Measurements from ENCODE around the gene SDHC. TPM values are rescaled to one million over a fixed set of nuclear protein-coding genes. Genes with fewer than 3 reads are reported as not detected.

Gene SDHC
- total RNA-seq (100 to 1,000 TPM; 187 to 204 TPM), polyA plus RNA-seq (ENCODE audit: insufficient read length in 6 of 6) (100 to 1,000 TPM; 164 to 201 (median 180) TPM)
- long read RNA-seq, donor 1, full-length matches to known transcripts: 97 of 122 reads
- long read RNA-seq, donor 1, partial matches to known transcripts: 25 of 122 reads
- long read RNA-seq, donor 1, other reads (novel, unspliced or antisense): 0 of 122 reads
- long read RNA-seq, donor 2, full-length matches to known transcripts: 51 of 84 reads
- long read RNA-seq, donor 2, partial matches to known transcripts: 33 of 84 reads
- long read RNA-seq, donor 2, other reads (novel, unspliced or antisense): 0 of 84 reads
- long read RNA-seq, donor 3, full-length matches to known transcripts: 40 of 58 reads
- long read RNA-seq, donor 3, partial matches to known transcripts: 18 of 58 reads
- long read RNA-seq, donor 3, other reads (novel, unspliced or antisense): 0 of 58 reads
- long read RNA-seq, donor 4, full-length matches to known transcripts: 25 of 29 reads
- long read RNA-seq, donor 4, partial matches to known transcripts: 3 of 29 reads
- long read RNA-seq, donor 4, other reads (novel, unspliced or antisense): 1 of 29 reads
- long read RNA-seq, donor 5, full-length matches to known transcripts: 63 of 92 reads
- long read RNA-seq, donor 5, partial matches to known transcripts: 29 of 92 reads
- long read RNA-seq, donor 5, other reads (novel, unspliced or antisense): 0 of 92 reads
- long read RNA-seq, donor 6, full-length matches to known transcripts: 62 of 87 reads
- long read RNA-seq, donor 6, partial matches to known transcripts: 25 of 87 reads
- long read RNA-seq, donor 6, other reads (novel, unspliced or antisense): 0 of 87 reads
- long read RNA-seq, donor 7, full-length matches to known transcripts: 25 of 30 reads
- long read RNA-seq, donor 7, partial matches to known transcripts: 5 of 30 reads
- long read RNA-seq, donor 7, other reads (novel, unspliced or antisense): 0 of 30 reads
- long read RNA-seq, donor 8, full-length matches to known transcripts: 33 of 60 reads
- long read RNA-seq, donor 8, partial matches to known transcripts: 27 of 60 reads
- long read RNA-seq, donor 8, other reads (novel, unspliced or antisense): 0 of 60 reads
- long read RNA-seq, donor 9: 0 reads
- long read RNA-seq, donor 10, full-length matches to known transcripts: 2 of 3 reads
- long read RNA-seq, donor 10, partial matches to known transcripts: 0 of 3 reads
- long read RNA-seq, donor 10, other reads (novel, unspliced or antisense): 1 of 3 reads
- long read RNA-seq, donor 11, full-length matches to known transcripts: 63 of 117 reads
- long read RNA-seq, donor 11, partial matches to known transcripts: 54 of 117 reads
- long read RNA-seq, donor 11, other reads (novel, unspliced or antisense): 0 of 117 reads
- long read RNA-seq, donor 12, full-length matches to known transcripts: 52 of 66 reads
- long read RNA-seq, donor 12, partial matches to known transcripts: 14 of 66 reads
- long read RNA-seq, donor 12, other reads (novel, unspliced or antisense): 0 of 66 reads

GRCh38 chr1:161314201-161314981, at the start of gene SDHC:
SDHC (plus strand) TSS chr1:161314381; CDS start chr1:161314406, 25 bp downstream.
- peaks cover 0 to 27% of the 10 kb centered on the region in 2 donors for H3K4me1 ChIP-seq
- ATAC-seq (peak; percentile 100), DNase-seq (peak; percentile 88 to 97 (median 94))
- no peak for TF ChIP-seq CTCF (IDR thresholded peaks at IDR 0.05)
- intact Hi-C loops (cut with DNase I): no loop called here
- peak within 1 kb of the TSS; percentile 87 to 89 for H3K27ac ChIP-seq
- no peaks in the 10 kb centered on the region for H3K9me3 ChIP-seq
- peaks cover 0 to 8% of the 10 kb centered on the region in 2 donors for H3K36me3 ChIP-seq
- H3K27me3 ChIP-seq: no peaks in the 10 kb centered on the region
- H3K4me3 ChIP-seq: peak within 1 kb of the TSS; percentile 82 to 86

- no peaks in the 10 kb centered on the region for H3K9me3 ChIP-seq
- intact Hi-C loops (cut with DNase I): no loop called here
- H3K4me1 ChIP-seq: no peaks in the 10 kb centered on the region
- no peak for DNase-seq
- no peak overlapping the region for H3K27ac ChIP-seq
- H3K4me3 ChIP-seq: no peak overlapping the region
- peaks cover 0 to 27% of the 10 kb centered on the region in 2 donors for H3K27me3 ChIP-seq
- TF ChIP-seq CTCF (IDR thresholded peaks at IDR 0.05): no peak
- no peaks in the 10 kb centered on the region for H3K36me3 ChIP-seq
- ATAC-seq: no peak
Observed at GRCh38 chr1:161265305-161265704, 48.9 kb upstream of the SDHC start.

- no peaks in the 10 kb centered on the region for H3K9me3 ChIP-seq
- intact Hi-C loops (cut with DNase I): no loop called here
- no peaks in the 10 kb centered on the region for H3K4me1 ChIP-seq
- H3K27me3 ChIP-seq: peaks cover 0 to 18% of the 10 kb centered on the region in 2 donors
- DNase-seq (no peak), ATAC-seq (no peak)
- H3K36me3 ChIP-seq: no peaks in the 10 kb centered on the region
- no peak for TF ChIP-seq CTCF (IDR thresholded peaks at IDR 0.05)
- no peak overlapping the region for H3K27ac ChIP-seq
- H3K4me3 ChIP-seq: no peak overlapping the region
Observed at GRCh38 chr1:161266202-161266601, 48.0 kb upstream of the SDHC start.

- intact Hi-C loops (cut with DNase I): no loop called here
- H3K27me3 ChIP-seq: peaks cover 0 to 12% of the 10 kb centered on the region in 2 donors
- no peaks in the 10 kb centered on the region for H3K9me3 ChIP-seq
- no peak overlapping the region for H3K27ac ChIP-seq
- H3K4me1 ChIP-seq: no peaks in the 10 kb centered on the region
- ATAC-seq (no peak), DNase-seq (peak in 1 of 4 donors; percentile 7)
- H3K36me3 ChIP-seq: no peaks in the 10 kb centered on the region
- TF ChIP-seq CTCF (IDR thresholded peaks at IDR 0.05): no peak
- H3K4me3 ChIP-seq: no peak overlapping the region
Observed at GRCh38 chr1:161266836-161267235, 47.3 kb upstream of the SDHC start.
